ENCODE data around the gene GMDS. TPM values are rescaled to one million over a fixed set of nuclear protein-coding genes. Genes with fewer than 3 reads are reported as not detected.

GMDS gene
- total RNA-seq, 1 donor from 2014 or later: 14.4 TPM

DNA sequence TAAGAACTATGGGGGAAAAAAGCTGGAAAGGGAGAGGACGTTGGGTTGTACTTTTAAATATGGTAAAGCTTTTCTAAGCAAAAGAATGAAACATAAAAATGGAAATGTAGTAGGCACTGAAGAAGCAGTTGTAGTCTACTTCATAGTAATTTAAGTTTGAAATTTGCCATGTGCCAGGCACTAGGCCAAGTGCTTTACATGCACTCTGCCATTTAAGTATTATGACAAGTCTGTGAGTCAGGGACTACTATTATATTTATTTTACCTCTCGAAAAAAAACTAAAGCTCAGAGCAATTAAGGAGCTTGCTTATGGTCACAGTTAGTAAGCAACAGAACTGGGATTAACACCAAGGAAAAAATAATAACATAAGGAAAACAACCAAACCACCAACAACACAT is 257.8 kb downstream of the GMDS start:
- DNase-seq (ENCODE audit: low spot score): no peak

DNA sequence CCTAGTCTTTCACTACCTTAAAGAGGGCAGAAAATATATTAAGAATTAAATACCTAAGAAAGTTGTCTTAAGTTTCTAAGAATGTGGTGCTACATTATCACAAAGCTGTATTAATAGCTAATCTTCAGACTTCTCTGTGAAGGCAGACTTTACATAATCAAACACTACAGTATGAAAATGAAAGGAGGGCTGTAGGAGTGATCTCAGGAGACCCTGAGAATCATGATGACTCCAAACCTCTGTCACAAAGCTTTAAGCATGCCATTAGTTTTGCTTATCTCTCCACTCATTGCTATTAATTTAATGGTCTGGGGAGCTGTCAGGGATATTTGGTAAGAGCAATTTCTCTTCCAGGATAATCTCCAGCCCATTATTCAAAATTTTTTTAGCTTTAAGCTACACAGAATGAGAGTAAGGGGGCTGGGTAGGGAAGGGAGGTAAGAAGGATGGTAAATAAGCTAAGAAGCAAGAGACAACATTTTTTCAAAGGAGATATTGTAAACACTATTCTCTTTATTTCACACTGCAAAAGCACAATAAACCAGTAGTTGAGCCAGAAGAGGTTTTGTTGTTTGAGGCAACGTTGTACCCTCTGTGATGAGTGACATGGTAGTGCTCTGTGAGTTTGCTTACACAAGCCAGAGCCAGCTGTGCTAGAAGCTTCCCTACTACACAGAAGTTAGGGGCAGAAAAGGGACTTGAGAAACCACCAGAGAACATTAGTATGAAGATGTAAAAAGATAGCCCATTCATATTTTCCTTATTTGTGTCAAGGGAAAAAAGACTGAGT is 258.8 kb downstream of the GMDS start:
- DNase-seq (ENCODE audit: low spot score): no peak

DNA sequence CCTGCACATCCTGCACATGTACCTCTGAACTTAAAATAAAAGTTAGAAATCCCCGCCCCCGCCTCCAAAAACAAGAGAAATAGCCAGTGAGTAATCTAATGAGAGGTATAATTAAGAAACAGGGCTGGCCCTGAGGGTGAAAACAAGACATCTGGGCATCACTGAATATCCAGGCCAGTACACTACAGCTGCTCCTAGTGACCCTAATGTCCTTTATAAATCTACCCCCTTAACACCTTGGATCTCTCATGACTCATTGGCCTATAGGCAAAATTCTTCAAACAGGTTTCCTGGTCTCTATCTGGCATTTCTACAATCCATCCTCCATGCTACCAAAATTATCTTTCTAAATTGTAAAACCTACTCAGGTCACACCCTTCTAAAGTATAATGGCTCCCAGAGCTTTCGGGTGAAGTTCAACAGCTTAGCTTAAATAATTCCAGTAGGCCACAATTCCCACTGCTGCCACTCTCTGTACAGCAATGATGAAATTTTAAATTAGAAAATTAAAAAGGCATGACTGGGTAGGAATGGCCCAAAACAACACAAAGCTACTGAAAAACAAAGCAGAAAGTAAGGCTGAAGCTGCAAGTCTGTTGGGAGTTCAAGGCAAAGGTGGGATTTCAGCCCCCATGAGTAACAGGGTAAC is 260.9 kb downstream of the GMDS start:
- DNase-seq (ENCODE audit: low spot score): no peak

- DNase-seq (ENCODE audit: low spot score): no peak
These were observed 261.6 kb downstream of the GMDS start for GRCh38 chr6:1983850-1984249.

DNA sequence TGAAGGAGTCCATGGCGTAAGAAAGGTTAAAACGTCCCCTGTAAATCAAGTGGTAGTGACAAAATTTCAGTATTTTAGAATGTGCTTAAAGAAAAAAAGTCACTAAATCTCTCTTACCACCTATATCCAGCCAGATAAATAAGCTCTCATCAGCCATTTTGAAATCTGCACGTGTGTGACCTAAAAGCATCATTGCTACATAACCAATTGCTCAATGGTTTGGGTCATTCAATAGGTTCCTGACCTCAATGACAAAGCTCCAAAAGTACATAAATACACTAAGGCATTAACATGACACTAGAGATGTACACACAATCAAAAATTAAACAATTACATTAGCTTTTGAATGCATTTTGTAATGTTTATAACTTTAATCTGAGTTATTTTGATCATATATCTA is 272.4 kb downstream of the GMDS start:
- no peak for DNase-seq (ENCODE audit: low spot score)

DNA sequence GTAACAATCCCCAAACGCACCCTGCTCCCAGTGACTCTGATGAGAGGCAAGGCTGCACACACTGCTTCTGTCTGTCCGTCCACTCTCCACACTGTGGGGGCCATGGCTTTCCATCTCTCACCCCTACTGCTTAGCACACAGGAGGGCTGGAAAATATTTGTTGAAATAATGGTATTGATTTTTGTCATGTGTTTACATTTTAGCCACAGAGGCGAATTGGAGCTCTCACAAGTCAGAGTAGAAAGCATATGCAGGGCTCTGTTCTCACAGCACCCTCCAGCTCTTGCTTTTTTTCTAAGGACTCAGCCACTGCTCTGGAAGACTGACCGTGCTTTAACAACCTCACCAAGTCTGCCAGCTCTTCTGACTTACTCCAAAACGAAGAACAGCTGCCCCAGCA is 273.8 kb downstream of the GMDS start:
- peak; percentile 26 for DNase-seq (ENCODE audit: low spot score)

GRCh38 chr6:1970151-1970561 is 275.2 kb downstream of the GMDS start:
- peak; percentile 36 for DNase-seq (ENCODE audit: low spot score)

- no peak for DNase-seq (ENCODE audit: low spot score)
These were observed 278.7 kb downstream of the GMDS start for GRCh38 chr6:1966713-1967112.

- DNase-seq (ENCODE audit: low spot score): no peak
These were observed 279.7 kb downstream of the GMDS start for GRCh38 chr6:1965596-1966224.

DNA sequence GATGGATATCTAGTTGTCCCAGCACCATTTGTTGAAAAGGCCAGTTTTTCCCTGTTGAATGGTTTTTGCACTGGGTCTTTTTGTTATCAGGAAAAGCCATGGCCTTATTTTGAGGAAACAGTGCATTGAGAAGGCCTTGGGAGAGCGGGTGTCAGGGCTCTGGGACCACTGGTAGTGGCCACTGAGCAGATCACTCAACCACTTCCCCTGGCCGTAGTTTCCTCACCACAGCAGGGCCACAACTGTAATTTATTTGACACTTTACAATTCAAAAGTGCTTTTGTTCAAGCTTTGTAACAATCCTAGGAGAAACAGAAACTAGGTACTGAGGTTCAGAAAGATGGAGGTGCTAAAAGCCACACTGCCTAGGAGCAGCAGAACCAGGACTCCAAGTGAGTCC is 281.8 kb downstream of the GMDS start:
- no peak for DNase-seq (ENCODE audit: low spot score)

DNA sequence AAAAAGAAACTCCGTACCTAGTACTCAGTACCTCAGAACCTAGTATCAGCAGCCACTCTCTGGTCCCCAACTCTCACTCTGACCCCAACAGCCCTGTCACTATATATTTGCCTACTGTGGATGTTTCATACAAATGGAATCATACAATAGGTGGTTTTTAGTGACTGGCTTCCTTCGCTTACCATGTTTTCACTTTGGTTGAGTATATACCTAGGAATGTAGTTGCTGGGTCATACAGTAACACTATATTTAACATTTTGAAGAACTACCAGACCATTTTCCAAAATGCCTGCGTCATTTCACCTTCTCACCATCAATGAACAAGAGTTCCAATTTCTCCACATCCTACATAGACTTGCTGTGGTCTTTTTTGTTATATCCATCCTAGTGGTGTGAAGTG is 283.2 kb downstream of the GMDS start:
- DNase-seq (ENCODE audit: low spot score): no peak

DNA sequence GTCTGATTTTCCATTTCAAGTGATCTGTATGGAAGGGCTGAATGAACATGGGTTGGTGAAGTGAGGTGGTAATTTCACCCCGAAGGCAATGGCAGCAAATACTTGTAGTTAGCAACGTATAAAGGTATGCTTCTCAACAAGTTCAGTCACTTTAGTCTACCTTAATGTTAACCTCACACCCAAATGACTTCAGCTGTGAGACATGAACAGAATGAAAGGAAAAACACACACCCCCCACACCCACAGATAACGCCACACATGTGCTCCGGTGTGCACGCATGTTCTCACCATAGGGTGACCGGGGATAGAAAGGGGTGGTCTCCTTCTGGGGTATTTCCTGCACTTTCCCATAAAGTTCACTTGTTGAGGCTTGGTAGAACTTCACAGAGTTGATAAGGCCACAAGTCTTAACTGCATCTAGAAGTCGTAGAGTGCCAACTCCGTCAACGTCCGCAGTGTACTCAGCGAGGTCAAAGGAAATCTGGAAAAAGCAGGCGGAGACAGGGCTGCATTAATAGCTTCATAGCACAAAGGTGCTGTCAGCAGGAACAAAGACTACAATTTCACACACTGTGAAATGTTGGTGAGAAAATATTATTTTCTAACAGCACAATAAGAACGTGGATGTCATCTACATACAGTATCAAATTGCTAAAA is 284.8 kb downstream of the GMDS start:
- DNase-seq (ENCODE audit: low spot score): no peak

- DNase-seq (ENCODE audit: low spot score): no peak
These were observed 287.1 kb downstream of the GMDS start for GRCh38 chr6:1958257-1958656.

DNA sequence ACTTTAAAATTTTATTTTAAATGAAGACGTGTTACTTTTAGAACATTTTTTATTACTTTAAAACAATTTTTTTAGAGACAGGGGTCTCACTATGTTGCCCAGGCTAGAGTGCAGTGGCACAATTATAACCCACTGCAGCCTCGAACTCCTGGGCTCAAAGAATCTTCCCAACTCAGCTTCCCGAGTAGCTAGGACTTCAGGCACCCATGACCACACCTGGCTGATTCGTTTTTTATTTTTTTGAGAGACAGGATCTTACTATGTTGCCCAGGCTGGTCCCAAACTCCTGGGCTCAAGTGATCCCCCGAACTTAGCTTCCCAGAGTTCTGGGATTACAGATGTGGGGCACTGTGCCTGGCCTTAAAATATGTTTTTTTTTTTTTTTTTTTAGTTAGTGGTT is 287.7 kb downstream of the GMDS start:
- DNase-seq (ENCODE audit: low spot score): no peak

DNA sequence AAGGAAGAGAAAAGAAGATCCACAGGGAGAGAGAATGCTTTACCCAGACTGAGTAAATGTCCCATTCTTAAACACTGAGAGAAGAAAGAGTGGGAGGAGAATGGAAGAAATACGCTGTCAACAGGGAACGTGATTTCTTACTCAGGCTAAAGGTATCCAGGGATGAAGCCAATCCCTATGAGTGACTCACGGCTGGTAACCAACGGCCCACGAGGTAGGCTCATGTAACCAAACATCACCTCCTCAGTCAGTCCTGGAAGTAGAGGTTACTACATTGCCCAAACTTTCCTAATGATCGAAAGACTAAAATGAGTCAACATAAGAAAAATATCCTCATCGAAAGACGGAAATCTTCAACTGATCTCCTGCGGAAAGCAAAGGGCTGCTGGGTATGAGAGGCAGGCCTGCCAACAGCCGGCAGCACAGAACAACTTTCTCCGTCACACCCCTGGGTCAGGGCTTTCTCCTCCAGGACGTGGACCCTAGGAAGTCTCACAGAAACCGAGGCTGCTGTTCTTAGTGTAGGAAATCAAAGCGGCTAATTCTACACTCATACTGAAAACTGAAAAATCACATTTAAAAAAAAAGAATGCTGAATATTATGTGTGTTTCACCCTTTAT is 292.6 kb downstream of the GMDS start:
- no peak for DNase-seq (ENCODE audit: low spot score)

GRCh38 chr6:1950631-1951030 is 294.8 kb downstream of the GMDS start:
- DNase-seq (ENCODE audit: low spot score): no peak

DNA sequence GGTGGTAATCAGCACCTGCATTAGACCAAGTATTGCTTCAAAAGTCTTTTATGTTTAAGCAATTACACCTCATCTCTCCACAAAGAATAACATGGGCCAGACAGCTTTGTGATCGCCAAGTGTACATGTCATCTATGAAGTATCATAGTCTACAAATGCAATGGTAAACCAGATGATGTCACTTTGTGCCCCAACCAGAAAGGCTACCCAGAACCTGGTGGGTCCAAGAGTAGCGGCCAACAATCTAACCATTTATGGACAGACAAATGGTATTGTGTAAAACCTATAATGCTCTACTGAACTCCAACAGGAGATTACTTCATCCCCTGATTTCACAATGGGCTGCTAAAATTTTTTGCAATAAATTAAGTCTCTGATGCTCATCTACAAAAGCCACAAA is 295.9 kb downstream of the GMDS start:
- no peak for DNase-seq (ENCODE audit: low spot score)

GRCh38 chr6:1947922-1948321 is 297.5 kb downstream of the GMDS start:
- no peak for DNase-seq (ENCODE audit: low spot score)

- no peak for DNase-seq (ENCODE audit: low spot score)
These were observed 298.8 kb downstream of the GMDS start for GRCh38 chr6:1946583-1946982.

GRCh38 chr6:1945235-1945832 is 300.1 kb downstream of the GMDS start:
- DNase-seq (ENCODE audit: low spot score): no peak

- no peak for DNase-seq (ENCODE audit: low spot score)
These were observed 302.6 kb downstream of the GMDS start for GRCh38 chr6:1942834-1943233.

- no peak for DNase-seq (ENCODE audit: low spot score)
These were observed 303.9 kb downstream of the GMDS start for GRCh38 chr6:1941534-1941933.
